Astrocyte of the spinal cord (primary cell): ENCODE data around the gene ORM2.

Experiments
- DNase-seq: peaks from one replicate; pipeline ENCODE4 v3.0.0; 2011; ENCODE audit warnings: low read depth, low spot score
- H3K4me3 ChIP-seq: 2 replicates; pipeline ENCODE4 v1.5.1; 2011; ENCODE audit warnings: low read depth, mild to moderate bottlenecking, low read length, moderate library complexity
- CTCF ChIP-seq: IDR thresholded peaks from 2 replicates; pipeline ENCODE4 v1.5.1; 2012; ENCODE audit warnings: low read depth, mild to moderate bottlenecking, low read length, inconsistent platforms
- in situ Hi-C: cut with HindIII; loops from 2 replicates; pipeline ENCODE4 v1.10.0; 2017; ENCODE audit warnings: low sequenced_read_pairs

ORM2 gene

GRCh38 chr9:114369216-114370130 lies 39.8 kb downstream of the ORM2 start:
- in situ Hi-C loops, result no loop called here
- no peak overlapping the region for H3K4me3 ChIP-seq
- no peak for TF ChIP-seq CTCF
- peak; percentile 22 for DNase-seq

- TF ChIP-seq CTCF, result no peak
- in situ Hi-C loops, result no loop called here
- no peak for DNase-seq
- H3K4me3 ChIP-seq, result no peak overlapping the region
These were observed 40.7 kb downstream of the ORM2 start for GRCh38 chr9:114370251-114370967.

GRCh38 chr9:114370968-114371320 lies 41.3 kb downstream of the ORM2 start:
- no peak for DNase-seq
- H3K4me3 ChIP-seq, result no peak overlapping the region
- no peak for TF ChIP-seq CTCF
- in situ Hi-C loops, result no loop called here

GRCh38 chr9:114371343-114371944 lies 41.8 kb downstream of the ORM2 start:
- H3K4me3 ChIP-seq, result no peak overlapping the region
- DNase-seq, result no peak
- in situ Hi-C loops, result no loop called here
- no peak for TF ChIP-seq CTCF

GRCh38 chr9:114371973-114372917 lies 42.6 kb downstream of the ORM2 start:
- in situ Hi-C loops, result no loop called here
- no peak overlapping the region for H3K4me3 ChIP-seq
- DNase-seq, result no peak

More at GRCh38 chr9:114371973-114372917, 42.6 kb downstream of the ORM2 start:
- TF ChIP-seq CTCF, result no peak
